ENCODE measurements around the gene KLF15. TPM values are rescaled to one million over a fixed set of nuclear protein-coding genes. Genes with fewer than 3 reads are reported as not detected.

The KLF15 gene
- polyA plus RNA-seq, 6 donors from 2014 or later, result 0.09 to 0.24 TPM; not detected in 4

GRCh38 chr3:126365351-126366277, 8.4 kb upstream of the KLF15 start:
- peaks cover 11 to 53% (median 49%) of the 10 kb centered on the region in 3 donors for H3K27me3 Mint-ChIP-seq
- no peaks in the 10 kb centered on the region for H3K36me3 Mint-ChIP-seq
- no peaks in the 10 kb centered on the region for H3K9me3 Mint-ChIP-seq
- H3K27ac Mint-ChIP-seq, result no peak overlapping the region
- H3K4me1 Mint-ChIP-seq, result peaks cover 0 to 4% (median 0%) of the 10 kb centered on the region in 3 donors
- ATAC-seq (ENCODE audit: low read depth in 2 of 2) (no peak), DNase-seq (no peak)
- peak overlapping the region in 1 of 8 donors; percentile 22 for H3K4me3 Mint-ChIP-seq

- DNase-seq (no peak), ATAC-seq (ENCODE audit: low read depth in 2 of 2) (no peak)
- no peaks in the 10 kb centered on the region for H3K36me3 Mint-ChIP-seq
- no peak overlapping the region for H3K4me3 Mint-ChIP-seq
- peaks cover 16 to 60% (median 57%) of the 10 kb centered on the region in 3 donors for H3K27me3 Mint-ChIP-seq
- peak overlapping the region in 1 of 6 donors; percentile 90 for H3K27ac Mint-ChIP-seq
- peaks cover 0 to 4% (median 0%) of the 10 kb centered on the region in 3 donors for H3K4me1 Mint-ChIP-seq
- no peaks in the 10 kb centered on the region for H3K9me3 Mint-ChIP-seq
Observed at GRCh38 chr3:126364731-126365301, 7.6 kb upstream of the KLF15 start.

GRCh38 chr3:126364130-126364695, 7.0 kb upstream of the KLF15 start:
- Mint-ChIP-seq H3K27ac (no peak overlapping the region), H3K27me3 (peaks cover 21 to 65% (median 63%) of the 10 kb centered on the region in 3 donors), H3K36me3 (no peaks in the 10 kb centered on the region)

GRCh38 chr3:126361211-126361610, 4.0 kb upstream of the KLF15 start:
- no peak overlapping the region for H3K4me3 Mint-ChIP-seq
- H3K4me1 Mint-ChIP-seq, result peaks cover 11 to 15% (median 13%) of the 10 kb centered on the region in 3 donors
- no peaks in the 10 kb centered on the region for H3K9me3 Mint-ChIP-seq
- H3K36me3 Mint-ChIP-seq, result no peaks in the 10 kb centered on the region
- H3K27me3 Mint-ChIP-seq, result peaks cover 34 to 72% (median 71%) of the 10 kb centered on the region in 3 donors
- DNase-seq (no peak), ATAC-seq (ENCODE audit: low read depth in 2 of 2) (no peak)
- no peak overlapping the region for H3K27ac Mint-ChIP-seq

More at GRCh38 chr3:126364130-126364695, 7.0 kb upstream of the KLF15 start:
- Mint-ChIP-seq H3K4me3 (peak overlapping the region in 1 of 8 donors; percentile 57), H3K9me3 (no peaks in the 10 kb centered on the region), H3K4me1 (peaks cover 0 to 4% (median 0%) of the 10 kb centered on the region in 3 donors)
- DNase-seq (no peak), ATAC-seq (ENCODE audit: low read depth in 2 of 2) (no peak)

GRCh38 chr3:126360714-126361060, 3.5 kb upstream of the KLF15 start:
- ATAC-seq (ENCODE audit: low read depth in 2 of 2), result no peak
- DNase-seq, result no peak
- H3K36me3 Mint-ChIP-seq, result no peaks in the 10 kb centered on the region
- no peak overlapping the region for H3K4me3 Mint-ChIP-seq
- peaks cover 14 to 17% (median 15%) of the 10 kb centered on the region in 3 donors for H3K4me1 Mint-ChIP-seq
- no peak overlapping the region for H3K27ac Mint-ChIP-seq
- H3K9me3 Mint-ChIP-seq, result no peaks in the 10 kb centered on the region
- H3K27me3 Mint-ChIP-seq, result peaks cover 35 to 75% (median 72%) of the 10 kb centered on the region in 3 donors

GRCh38 chr3:126360046-126360713, 3.0 kb upstream of the KLF15 start:
- H3K9me3 Mint-ChIP-seq, result no peaks in the 10 kb centered on the region
- DNase-seq (no peak), ATAC-seq (ENCODE audit: low read depth in 2 of 2) (no peak)
- H3K27me3 Mint-ChIP-seq, result peaks cover 40 to 77% (median 74%) of the 10 kb centered on the region in 3 donors
- peak overlapping the region in 1 of 8 donors; percentile 89 for H3K4me3 Mint-ChIP-seq
- H3K4me1 Mint-ChIP-seq, result peaks cover 14 to 22% (median 20%) of the 10 kb centered on the region in 3 donors
- H3K36me3 Mint-ChIP-seq, result no peaks in the 10 kb centered on the region
- no peak overlapping the region for H3K27ac Mint-ChIP-seq

GRCh38 chr3:126358816-126359181, 1.6 kb upstream of the KLF15 start:
- ATAC-seq (ENCODE audit: low read depth in 2 of 2) (no peak), DNase-seq (no peak)
- peak overlapping the region in 6 of 8 donors; percentile 57 to 93 (median 88) for H3K4me3 Mint-ChIP-seq
- peak overlapping the region in 1 of 6 donors; percentile 68 for H3K27ac Mint-ChIP-seq
- H3K27me3 Mint-ChIP-seq, result peaks cover 40 to 76% (median 64%) of the 10 kb centered on the region in 3 donors
- H3K9me3 Mint-ChIP-seq, result no peaks in the 10 kb centered on the region
- peaks cover 14 to 23% (median 22%) of the 10 kb centered on the region in 3 donors for H3K4me1 Mint-ChIP-seq
- H3K36me3 Mint-ChIP-seq, result no peaks in the 10 kb centered on the region

GRCh38 chr3:126358038-126358815, 1.0 kb upstream of the KLF15 start:
- Mint-ChIP-seq H3K4me1 (peaks cover 14 to 22% (median 21%) of the 10 kb centered on the region in 3 donors), H3K9me3 (no peaks in the 10 kb centered on the region), H3K4me3 (peak overlapping the region; percentile 87 to 93 (median 90)), H3K36me3 (no peaks in the 10 kb centered on the region), H3K27ac (peak overlapping the region in 3 of 6 donors; percentile 14 to 42 (median 41)), H3K27me3 (peaks cover 40 to 77% (median 60%) of the 10 kb centered on the region in 3 donors)
- ATAC-seq (ENCODE audit: low read depth in 2 of 2), result no peak
- DNase-seq, result no peak

GRCh38 chr3:126356373-126357264, 589 bp downstream of the KLF15 start:
- peaks cover 33 to 65% (median 53%) of the 10 kb centered on the region in 3 donors for H3K27me3 Mint-ChIP-seq
- no peaks in the 10 kb centered on the region for H3K36me3 Mint-ChIP-seq
- H3K4me3 Mint-ChIP-seq, result peak overlapping the region; percentile 88 to 96 (median 94)
- H3K27ac Mint-ChIP-seq, result peak overlapping the region; percentile 16 to 95 (median 82)
- peak; percentile 23 for DNase-seq
- ATAC-seq (ENCODE audit: low read depth in 2 of 2), result peak in 1 of 2 donors; percentile 21
- no peaks in the 10 kb centered on the region for H3K9me3 Mint-ChIP-seq
- peaks cover 14 to 22% (median 19%) of the 10 kb centered on the region in 3 donors for H3K4me1 Mint-ChIP-seq

- H3K4me1 Mint-ChIP-seq, result peaks cover 14 to 22% (median 19%) of the 10 kb centered on the region in 3 donors
- no peaks in the 10 kb centered on the region for H3K36me3 Mint-ChIP-seq
- no peaks in the 10 kb centered on the region for H3K9me3 Mint-ChIP-seq
- peak overlapping the region in 2 of 6 donors; percentile 69 to 75 for H3K27ac Mint-ChIP-seq
- H3K4me3 Mint-ChIP-seq, result peak overlapping the region; percentile 88 to 96 (median 94)
- H3K27me3 Mint-ChIP-seq, result peaks cover 30 to 58% (median 45%) of the 10 kb centered on the region in 3 donors
- DNase-seq, result peak; percentile 13
- no peak for ATAC-seq (ENCODE audit: low read depth in 2 of 2)
Observed at GRCh38 chr3:126355777-126356372, 1.3 kb downstream of the KLF15 start.

GRCh38 chr3:126355251-126355650, 2.0 kb downstream of the KLF15 start:
- Mint-ChIP-seq H3K4me3 (peak overlapping the region; percentile 48 to 96 (median 90)), H3K27me3 (peaks cover 28 to 54% (median 39%) of the 10 kb centered on the region in 3 donors)
- ATAC-seq (ENCODE audit: low read depth in 2 of 2), result no peak

More at GRCh38 chr3:126355251-126355650, 2.0 kb downstream of the KLF15 start:
- H3K4me1 Mint-ChIP-seq, result peaks cover 14 to 22% (median 19%) of the 10 kb centered on the region in 3 donors
- no peak for DNase-seq
- no peaks in the 10 kb centered on the region for H3K9me3 Mint-ChIP-seq
- peak overlapping the region in 1 of 6 donors; percentile 75 for H3K27ac Mint-ChIP-seq
- no peaks in the 10 kb centered on the region for H3K36me3 Mint-ChIP-seq
